T-helper 22 cell (primary cell): Measurements from ENCODE around the gene TSPAN14.
"Not testable (repeated sequence)": the region's sequence is repeated elsewhere in the genome, so short reads cannot be mapped to it uniquely, and the experiment has no call there.

Experiments
- DNase-seq: peaks from one replicate; pipeline ENCODE4 v3.0.0-alpha.2; 2020; ENCODE audit warnings: low read depth

The TSPAN14 gene

DNA sequence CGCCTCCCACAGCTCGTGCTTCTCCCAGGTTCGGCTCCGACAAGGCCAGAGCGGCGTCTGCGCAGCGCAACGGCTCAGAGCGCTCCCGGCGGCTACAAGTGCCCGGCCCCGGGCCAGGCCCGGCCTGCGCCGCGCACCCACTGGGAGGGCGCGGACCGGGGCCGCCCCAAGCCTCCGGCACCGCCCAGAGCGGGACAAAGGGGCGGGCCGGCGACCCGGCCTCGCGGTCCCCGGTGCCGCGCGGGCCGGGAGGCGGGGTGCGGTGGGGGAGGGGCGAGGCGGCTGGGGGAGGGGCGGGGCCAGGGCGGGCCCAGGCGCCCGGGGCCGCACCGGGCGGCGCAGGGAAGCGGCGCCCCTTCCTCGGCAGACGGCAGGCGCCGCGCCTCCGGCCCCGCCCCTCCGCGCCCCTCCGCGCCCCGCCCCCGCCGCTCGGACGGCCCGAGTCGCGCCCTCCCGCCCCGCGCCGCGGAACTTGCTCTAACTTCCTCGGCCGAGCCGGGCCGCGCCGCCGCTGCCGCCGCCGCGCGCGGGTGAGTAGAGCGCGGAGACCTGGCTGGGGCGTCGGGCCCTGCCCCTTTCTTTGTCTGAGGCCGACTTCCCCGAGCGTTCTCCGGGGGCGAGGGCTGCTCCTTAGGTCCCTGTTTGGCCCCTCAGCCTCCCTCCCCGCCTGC is at the start of gene TSPAN14:
Gene TSPAN14 (plus strand): TSS at position 469 of the 671 bp plus-strand sequence. CDS start 34,924 bp downstream, outside the sequence.
- DNase-seq: peak; percentile 66

- no peak for DNase-seq
These were observed 49.1 kb upstream of the TSPAN14 start for GRCh38 chr10:80405035-80405434.

- DNase-seq: no peak
These were observed 48.5 kb upstream of the TSPAN14 start for GRCh38 chr10:80405626-80406025.

DNA sequence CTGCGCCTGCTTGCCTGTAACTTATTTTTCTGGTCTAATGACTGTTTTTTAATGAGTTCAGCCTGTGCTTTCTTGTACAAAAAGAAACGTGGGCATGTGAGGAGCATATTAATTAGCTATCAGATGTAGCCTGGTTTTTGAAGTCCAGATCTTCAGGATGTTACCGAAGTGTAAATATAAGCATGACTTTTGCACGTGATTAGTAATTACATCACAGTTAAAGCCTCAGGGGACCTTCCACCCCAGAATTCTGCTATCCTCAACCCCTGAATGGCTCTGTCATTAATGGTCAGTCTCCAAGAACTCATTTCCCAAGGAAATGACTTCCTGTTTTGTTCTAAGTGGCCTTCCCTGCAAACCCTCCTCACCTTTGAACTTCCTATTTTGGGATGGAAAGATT is 47.9 kb upstream of the TSPAN14 start:
- no peak for DNase-seq

GRCh38 chr10:80407812-80408241 is 46.3 kb upstream of the TSPAN14 start:
- DNase-seq: no peak

DNA sequence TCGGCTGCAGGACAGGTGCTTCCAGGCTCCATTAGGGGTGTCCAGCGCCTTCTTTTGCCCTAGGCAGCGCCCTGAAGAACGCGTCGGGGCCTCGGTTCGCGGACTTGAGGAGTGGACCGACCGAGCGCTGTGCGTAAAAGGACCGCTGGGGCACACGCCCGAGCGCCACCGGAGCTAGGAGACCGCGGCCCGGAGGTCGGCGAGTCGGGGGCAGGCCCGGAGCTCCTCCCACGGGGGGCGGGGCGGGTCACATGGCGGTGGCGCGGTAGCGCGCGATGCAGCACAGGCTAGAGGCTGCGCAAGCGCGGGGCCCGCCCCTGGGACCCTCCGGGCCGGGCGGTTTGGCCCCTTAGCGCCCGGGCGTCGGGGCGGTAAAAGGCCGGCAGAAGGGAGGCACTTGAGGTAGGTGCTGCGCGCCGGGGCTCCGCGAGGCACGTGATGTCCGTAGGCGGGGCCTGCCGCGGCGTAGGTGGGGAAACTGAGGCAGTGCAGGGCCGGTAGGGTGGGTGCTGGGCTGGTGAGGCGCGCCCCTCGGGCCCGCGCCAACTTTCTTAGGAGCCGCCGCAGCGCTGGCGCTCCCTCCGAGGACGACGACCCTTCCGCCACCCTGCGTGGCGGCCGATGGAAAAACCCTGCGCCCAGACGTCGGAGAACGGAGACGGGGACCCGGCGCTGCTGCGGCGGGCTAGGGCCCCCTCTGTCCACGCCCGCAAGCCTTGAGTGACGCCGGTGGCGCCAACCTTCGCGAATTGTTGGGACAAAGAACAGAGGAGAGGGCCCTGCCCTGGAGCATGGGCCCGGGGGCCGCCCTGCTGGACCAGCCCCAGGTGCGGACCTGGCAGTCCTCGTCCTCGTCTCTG is 45.6 kb upstream of the TSPAN14 start, which contains the start of gene PRXL2A:
Gene PRXL2A (plus strand): TSS at position 310 of the 860 bp plus-strand sequence. CDS start 11,917 bp downstream, outside the sequence.
- DNase-seq: peak; percentile 34

GRCh38 chr10:80409121-80409520 is 45.0 kb upstream of the TSPAN14 start:
- DNase-seq: no peak

DNA sequence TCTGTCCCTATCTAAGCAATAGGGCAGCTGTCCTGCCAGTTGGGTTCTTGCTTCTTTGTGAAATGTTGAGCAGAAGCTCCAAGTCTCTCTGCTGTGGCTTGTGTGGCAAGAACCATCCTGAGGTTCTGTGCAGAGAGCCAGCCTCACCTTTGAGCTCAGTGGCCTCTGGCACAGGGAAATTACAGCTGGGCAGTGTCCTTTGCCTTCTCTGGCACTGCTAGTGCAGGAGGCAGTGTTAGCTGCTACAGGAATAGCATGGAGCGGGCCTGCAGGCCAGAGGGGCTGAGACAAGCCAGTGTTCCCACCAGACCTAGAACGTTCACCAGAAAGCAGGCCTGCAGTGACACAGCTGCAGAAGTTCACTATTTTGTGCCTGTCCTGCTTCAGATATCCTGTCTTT is 44.0 kb upstream of the TSPAN14 start:
- no peak for DNase-seq

DNA sequence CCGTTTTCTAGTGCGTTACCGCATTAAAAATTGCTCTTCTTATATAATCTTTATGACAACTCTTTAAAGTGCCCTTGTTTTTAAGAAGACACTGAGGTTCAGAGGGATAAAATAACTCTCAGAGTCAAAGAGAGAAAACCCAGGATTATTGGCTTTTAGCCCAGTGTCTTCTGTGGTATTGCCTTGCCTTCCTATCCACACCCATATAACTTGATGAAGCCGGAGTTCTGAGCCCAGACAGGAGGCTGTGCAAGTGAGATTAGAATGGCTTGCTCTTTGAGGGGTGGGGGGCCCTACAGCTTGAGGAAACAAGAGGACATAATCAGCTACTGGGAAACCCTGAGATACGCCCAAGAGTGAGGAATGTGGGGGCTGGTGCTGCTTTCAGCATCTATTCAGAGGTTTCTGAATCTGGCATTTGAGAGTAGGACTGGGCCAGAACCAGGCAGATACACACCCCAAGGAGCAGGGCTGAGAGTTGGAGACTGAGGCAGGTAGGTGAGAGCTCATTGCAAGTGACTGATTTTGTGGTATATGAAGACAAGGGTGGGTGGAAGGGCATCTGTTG is 43.4 kb upstream of the TSPAN14 start:
- DNase-seq: no peak

DNA sequence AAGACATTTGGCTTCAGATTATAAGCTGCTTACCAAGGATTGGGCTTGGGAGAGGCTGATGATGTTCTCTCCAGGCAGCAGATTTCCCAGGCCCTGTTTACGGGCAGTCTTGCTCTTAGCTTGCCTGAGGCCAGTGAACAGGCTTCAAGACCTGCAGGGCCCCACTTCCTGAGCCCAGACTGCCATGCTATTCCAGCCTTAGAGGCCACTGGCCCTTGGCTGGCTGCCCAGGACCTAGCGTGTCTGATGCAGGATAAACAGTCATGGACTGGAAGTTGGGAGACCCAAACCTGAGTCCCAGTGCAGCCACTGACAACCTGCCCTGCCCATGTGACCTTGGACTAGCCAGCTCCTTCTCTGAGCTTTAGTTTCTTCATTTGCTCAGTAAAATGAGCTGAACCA is 42.8 kb upstream of the TSPAN14 start:
- no peak for DNase-seq

DNA sequence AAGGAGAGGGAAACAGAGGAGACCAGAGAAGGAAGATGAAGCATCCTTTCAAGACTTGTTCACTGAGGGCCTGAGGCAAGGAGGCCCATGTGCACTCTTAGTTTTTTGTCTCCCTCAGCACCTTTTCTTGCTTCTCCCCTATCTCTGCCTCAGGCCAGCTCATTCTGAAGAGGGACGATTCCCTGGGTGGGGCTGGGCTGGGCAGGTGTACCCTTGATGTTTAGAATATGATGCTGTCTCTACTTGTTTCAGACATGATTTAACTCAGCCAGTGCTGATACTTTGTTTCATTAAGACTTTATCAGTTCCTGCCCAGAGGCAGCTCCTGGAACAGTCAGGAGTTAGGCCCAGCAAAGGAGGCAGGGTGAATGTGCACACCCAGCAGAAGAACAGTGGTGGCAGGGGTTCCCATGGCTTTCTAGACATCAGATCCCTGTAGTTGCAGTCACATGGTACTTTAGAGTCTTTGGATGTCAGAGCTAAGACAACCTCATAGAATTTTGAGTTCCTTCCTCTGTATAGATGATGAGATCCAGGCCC is 42.4 kb upstream of the TSPAN14 start:
- no peak for DNase-seq

DNA sequence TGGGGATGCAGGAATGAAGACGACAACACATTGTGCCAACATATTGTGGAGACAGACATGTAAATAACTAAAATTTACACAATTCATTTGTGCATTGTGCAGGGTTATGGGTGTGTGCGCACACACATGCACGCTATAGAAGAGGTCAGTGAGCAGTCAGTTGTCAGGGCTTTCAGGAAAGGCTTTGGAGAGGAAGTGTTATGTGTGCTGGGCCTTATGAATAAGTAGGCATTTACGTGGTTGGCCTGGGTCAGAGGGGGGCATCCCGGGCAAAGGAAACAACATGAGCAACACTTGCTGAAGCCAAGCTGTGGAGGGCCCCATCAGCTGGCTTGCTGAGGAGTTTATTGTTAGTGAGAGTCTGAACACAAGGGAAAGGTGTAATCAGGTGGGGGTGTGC is 41.6 kb upstream of the TSPAN14 start:
- DNase-seq: no peak

GRCh38 chr10:80413271-80413996 is 40.7 kb upstream of the TSPAN14 start:
- DNase-seq: no peak

DNA sequence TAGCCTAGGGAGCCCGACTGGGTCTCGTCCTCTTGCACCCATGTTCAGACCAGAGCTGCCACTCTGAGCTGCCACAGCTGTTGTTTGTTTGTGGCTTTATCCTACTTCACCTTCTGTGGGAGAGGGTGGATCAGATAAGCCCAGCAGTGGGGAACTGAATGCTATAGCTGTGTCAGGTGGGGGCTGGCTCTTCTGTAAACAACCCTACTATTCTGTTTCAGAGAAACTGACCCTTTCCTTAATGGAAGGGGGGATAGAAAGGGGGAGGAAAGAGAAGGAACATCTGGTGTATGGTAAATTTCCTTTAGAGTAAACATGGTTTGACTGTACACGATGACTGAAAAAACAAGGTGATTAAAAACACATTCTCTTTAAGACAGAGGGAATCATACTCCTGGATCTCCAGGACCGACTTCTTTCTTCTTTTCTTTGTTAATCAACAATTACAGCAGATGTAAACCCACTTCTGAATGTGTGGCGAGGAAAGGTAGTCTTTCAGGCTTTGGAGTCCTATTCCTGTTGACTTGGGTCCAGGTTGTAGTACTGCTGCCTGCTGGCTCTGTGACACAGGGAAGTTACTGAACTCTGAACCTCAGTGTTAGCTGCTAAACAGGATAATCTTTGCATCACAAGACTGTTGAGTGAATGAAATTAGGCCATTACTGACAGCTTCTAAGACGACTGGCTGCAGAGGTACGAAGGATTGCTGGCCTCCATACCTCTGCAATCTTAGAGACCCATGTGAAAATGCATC is 39.8 kb upstream of the TSPAN14 start:
- DNase-seq: no peak

DNA sequence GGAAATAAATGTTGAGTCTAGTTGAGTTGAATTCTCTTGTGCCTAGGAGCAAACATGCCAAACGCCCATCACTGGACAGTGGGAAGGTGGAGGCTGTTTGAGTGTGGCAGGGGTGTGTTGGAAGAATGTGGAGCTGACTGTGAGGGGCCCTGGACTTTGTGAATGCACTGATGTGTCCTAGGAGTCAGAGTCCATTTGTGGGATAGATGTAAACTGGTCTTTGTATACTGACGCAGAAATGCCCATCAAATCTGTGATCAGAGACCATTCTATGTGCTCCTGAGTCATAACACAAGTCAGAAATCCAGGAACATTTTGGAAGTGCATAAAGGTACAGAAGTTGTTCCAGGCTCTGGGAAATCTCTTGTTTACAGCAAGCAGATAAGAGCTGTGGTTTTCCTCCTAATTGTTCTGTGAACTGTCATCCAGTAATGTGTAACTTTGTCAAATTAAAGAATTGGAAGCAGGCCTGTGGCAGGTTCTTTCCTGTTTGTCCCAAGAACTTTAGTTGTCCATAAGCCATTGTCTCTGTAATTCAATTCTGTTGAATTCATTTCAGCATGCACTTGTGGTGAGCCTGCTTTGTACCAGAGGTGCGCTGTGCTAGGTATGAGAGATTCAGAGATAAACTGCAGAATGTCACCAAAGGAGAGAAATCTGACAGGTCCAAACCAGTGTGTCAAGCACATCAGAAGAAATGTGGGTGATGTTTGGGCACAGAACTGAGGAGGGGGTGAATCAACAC is 38.2 kb upstream of the TSPAN14 start:
- DNase-seq: no peak

DNA sequence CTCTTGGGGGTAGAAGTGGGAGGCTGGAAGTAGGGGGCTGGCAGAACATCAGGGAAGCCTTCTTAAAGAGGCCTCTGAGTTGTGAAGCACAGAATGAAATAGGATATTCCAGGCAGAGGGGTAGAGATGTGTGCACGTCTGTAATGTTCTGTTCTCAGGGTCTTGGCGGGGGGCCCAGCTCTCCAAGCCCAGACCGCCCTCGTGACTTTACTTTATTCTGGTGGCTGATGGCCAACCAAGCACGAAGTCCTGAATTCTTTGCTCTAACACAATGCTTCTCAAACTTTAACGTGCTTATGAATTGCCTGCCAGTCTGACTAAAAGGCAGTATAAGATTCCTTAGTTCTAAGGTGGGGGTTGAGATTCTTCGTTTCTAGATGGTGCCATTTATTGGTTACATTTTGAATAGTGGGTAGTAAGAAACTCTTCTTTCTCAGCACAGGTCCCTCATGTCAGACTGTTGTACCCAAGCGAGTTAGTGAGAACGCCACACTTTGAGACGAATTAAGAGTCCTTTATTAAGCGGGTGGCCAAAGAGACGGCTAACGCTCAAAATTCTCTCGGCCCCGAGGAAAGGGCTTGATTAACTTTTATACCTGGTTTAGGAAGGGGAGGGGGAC is 37.5 kb upstream of the TSPAN14 start:
- DNase-seq: no peak

DNA sequence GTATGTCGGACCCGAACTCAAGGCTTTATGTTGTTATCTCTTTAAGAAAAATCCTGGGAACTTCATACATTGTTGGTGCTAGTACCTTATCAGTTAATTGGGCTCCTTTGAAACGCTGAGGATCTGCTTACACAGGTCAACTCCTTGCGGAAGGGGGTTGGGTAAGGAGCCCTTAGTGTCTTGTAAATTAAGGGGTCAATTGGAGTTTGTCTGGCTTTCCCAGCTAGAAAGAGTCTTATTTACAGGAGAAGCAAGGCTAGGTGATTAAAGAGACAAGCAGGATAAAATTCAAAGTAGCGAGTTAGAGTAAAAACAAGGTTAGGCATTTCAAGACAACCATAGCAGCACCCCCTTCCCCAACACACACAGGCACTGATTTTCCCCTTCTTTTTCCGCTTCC is 36.9 kb upstream of the TSPAN14 start:
- DNase-seq: not testable (repeated sequence)

- DNase-seq: no peak
These were observed 32.9 kb upstream of the TSPAN14 start for GRCh38 chr10:80421050-80421706.
